ENCODE measurements around the gene CLDN8.

DNA sequence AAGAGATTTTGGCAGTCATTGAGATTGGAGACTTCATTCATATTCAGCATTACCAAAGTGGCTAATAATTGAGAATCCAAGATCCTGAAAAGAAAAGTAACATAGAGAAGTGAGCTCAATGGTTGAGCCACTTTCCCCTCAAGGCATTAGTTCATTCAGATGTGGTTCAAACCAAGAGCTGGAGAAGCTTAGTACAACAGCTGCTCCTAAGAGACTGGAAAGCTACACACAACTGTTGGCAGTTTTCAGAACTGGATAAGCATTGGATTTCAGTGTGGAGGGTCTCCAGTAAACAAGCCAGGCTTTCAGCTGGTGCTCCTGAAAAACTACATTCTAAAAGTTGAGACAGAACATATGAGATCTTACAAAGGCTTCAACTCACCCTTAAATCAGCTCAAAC lies 29.2 kb upstream of the CLDN8 start:
- no peak for TF ChIP-seq ILF3 (IDR thresholded peaks at IDR 0.05; ENCODE audit: borderline replicate concordance)
- TF ChIP-seq SIN3A (IDR thresholded peaks at IDR 0.05; ENCODE audit: borderline replicate concordance in 2 of 2, control insufficient read depth in 1 of 2, low read depth in 2 of 2, low read length in 2 of 2), result no peak
- no peak for TF ChIP-seq ZNF444 (CRISPR knock-in tag; IDR thresholded peaks at IDR 0.05)
- no peak for TF ChIP-seq CTCF (IDR thresholded peaks at IDR 0.05 in 2 of 3, conservative IDR thresholded peaks at IDR 0.05 in 1 of 3; ENCODE audit: insufficient read depth in 2 of 3, low read depth in 1 of 3, low read length in 3 of 3)
- TF ChIP-seq HNRNPUL1 (IDR thresholded peaks at IDR 0.05; ENCODE audit: low read length), result no peak
